Measurements from ENCODE around the gene TMEM167B.
"Not testable (repeated sequence)": the region's sequence is repeated elsewhere in the genome, so short reads cannot be mapped to it uniquely, and the experiment has no call there.

Gene TMEM167B

DNA sequence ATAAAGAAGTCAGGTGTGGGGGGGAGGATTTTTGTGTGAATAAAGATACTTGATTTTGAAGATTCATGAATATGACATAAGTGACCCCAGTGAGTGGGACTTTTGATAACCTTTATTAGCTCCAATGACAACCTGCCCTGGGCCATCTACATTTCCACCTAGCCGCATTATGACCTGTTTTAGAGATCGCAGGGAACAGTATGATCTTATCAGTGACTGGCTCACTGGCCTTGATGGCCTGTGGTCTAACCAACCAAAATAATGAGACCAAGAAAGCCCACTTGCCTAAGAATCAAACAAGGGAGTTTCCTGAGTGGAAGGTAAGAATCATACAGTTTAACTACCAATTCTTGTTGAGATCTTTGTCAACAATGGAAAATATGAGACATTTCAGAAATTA, 25.1 kb downstream of the TMEM167B start:
- DNase-seq: peak; percentile 38

- no peak for DNase-seq
Measured at GRCh38 chr1:109116286-109116685, 25.7 kb downstream of the TMEM167B start.

- DNase-seq: no peak
Measured at GRCh38 chr1:109118089-109118488, 27.5 kb downstream of the TMEM167B start.

DNA sequence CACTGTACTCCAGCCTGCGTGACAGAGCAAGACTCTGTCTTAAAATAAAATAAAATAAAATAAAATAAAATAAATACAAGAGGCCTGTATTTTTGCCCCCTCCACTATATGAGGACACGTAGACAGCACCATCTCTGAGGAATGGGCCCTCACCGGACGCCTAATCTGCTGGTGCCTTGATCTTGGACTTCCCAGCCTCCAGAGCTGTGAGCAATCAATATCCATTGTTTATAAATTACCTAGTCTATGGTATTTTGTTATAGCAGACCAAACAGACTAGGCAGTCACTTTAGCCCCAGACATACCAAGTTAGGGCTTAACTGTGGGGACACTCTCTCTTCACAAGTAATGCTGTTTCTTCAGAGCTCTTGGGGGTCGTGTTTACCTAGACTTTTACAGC, 29.8 kb downstream of the TMEM167B start:
- no peak for DNase-seq

GRCh38 chr1:109131059-109131458, 40.5 kb downstream of the TMEM167B start:
- peak; percentile 16 for DNase-seq

DNA sequence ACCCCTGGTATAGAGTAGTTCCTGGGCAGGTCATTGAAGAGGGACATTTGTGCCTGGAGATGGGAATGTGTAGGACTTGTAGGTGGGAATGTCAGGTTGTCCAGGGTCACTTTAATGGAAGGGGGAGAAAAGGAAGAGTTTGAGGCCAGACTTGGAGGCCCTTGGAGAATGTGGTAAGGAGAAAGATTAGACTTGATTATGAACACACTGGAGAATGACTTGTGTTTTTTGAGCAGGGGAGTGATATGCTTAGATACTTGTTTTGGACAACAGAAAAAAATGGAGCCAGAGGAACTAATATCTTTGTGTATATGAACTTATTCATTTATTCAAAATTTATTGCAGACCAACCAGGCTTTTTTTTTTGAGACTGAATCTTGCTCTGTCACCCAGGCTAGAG, 41.2 kb downstream of the TMEM167B start:
- DNase-seq: no peak

DNA sequence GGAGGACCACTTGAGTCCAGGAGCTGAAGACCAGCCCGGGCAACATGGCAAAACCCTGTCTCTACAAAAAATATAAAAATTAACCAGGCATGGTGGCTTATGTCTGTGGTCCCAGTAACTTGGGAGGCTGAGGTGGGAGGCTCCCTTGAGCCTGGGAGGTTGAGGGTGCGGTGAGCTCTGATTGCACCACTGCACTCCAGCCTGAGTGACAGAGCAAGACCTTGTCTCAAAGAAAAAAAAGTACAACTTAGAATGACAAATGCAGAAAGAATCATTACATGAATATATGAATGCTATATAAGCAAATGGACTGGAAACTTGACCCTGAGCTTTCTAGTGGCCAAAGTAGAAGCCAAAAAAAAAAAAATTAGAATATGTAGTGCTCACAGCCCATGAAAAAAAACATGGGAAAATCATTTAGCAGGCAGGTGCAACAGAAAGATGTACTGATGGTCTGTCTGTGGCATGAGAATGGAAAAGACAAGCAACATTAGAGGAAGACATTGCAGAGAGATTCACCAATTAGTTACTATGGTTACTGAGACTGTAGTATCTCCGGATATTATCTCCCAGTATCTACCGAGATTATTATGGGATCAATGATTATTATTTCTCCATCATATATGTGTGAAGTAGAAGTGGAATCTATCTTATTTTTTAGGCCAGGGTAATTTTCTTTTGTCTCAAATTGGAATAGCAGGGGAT, 42.6 kb downstream of the TMEM167B start:
- no peak for DNase-seq

- DNase-seq: no peak
Measured at GRCh38 chr1:109133815-109134214, 43.3 kb downstream of the TMEM167B start.

DNA sequence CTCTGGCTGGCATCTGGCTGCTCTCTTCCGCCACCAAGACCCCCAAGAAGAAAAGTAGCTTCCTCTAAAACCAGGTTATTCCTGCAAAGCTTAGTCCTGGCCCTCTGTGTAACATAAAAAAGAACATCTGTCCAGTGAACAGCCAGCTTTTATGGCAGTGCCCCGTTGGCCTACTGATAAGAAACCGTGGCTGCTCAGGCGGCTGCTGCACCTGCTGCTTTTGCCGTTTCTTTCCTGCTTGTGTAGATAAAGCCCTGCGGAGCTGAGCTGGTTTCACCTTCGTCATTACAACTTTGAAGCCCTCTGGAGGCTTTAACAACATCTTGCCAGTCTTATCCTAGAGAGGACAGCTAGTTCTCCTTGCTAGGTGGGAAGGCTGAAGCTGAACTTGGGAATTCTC, 43.9 kb downstream of the TMEM167B start:
- no peak for DNase-seq

DNA sequence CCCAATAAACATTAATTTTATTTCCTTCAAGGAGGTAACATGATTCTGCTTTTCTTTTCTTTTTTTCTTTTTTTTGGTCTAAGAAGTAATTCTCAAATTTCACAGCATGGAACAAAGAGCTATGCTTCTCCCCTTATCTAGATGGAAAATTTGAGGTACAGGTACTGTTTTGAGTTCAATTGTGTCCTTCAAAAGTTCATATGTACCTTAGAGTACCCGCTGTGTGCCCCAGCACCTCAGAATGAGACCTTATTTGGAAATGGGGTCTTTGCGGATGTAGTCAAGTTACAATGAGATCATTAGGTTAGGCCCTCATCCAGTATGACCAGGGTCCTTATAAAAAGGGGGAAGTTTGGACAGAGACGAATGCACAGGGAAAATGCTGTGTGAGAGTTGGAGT, 45.4 kb downstream of the TMEM167B start:
- no peak for DNase-seq

- no peak for DNase-seq
Measured at GRCh38 chr1:109136766-109137165, 46.2 kb downstream of the TMEM167B start.

DNA sequence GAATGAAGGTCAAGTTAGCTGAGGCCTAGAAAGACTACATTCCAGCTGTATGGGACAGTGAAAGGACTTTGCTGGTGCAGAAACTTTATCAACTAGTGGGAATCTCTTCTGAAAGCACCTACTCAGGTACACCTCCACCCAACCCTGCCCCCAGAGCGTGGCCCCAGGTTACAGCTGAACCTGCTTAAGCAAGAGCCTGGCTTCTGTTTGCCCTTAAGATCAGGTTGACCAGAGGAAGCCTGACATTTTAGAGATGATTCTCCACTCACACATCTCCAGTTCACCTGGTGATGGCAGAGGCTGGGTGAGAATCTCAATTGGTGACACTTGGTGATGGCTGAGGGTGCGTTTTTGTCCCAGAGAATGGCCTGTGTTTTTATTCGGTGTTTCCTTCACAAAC, 47.4 kb downstream of the TMEM167B start:
- DNase-seq: no peak

- no peak for DNase-seq
Measured at GRCh38 chr1:109138358-109138757, 47.8 kb downstream of the TMEM167B start.

- no peak for DNase-seq
Measured at GRCh38 chr1:109140392-109140791, 49.8 kb downstream of the TMEM167B start.

DNA sequence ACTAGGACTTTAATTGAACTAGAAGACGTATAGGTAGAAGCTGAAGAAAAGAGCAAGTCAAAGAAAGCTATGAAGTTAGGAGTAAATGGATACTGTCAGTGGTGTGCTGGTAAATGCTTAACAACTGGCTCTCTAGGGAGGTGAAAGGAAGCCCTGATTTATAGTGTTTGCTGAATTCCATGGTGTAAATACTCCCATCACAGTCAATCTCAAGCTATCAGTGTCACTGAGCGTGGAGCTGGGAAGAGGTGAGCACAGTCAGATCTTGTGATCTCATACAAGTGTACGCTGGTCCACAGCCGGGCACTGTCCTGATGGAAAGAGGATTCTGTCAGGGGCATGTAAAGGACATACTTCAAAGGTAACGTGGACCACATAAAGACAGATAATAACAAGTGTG, 51.7 kb downstream of the TMEM167B start:
- DNase-seq: no peak

DNA sequence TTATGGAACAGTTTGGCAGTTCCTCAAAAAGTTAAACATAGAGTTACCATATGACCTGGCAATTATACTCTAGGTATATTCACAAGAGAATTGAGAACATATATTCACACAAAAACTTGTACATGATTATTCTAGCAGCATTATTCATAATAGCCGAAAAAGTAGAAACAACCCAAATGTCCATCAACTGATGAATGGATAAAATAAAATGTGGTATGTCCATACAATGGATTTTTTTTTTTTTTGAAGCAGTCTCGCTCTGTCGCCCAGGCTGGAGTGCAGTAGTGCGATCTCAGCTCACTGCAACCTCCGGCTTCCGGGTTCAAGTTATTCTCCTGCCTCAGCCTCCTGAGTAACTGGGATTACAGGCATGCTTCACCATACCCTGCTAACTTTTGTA, 52.2 kb downstream of the TMEM167B start:
- not testable (repeated sequence) for DNase-seq

All from activated CD4-positive, alpha-beta T cell treated with anti-CD3 and anti-CD28 coated beads, Interleukin-2, amount 50 U/mL, for 16 hours (primary cell).